Fibroblast of lung (primary cell): ENCODE results near the gene TAS1R3. TPM values are rescaled to one million over a fixed set of nuclear protein-coding genes. Genes with fewer than 3 reads are reported as not detected.
A peak's percentile ranks its signal among the peaks of the same experiment; 100 is the strongest.

ENCODE experiments used
- DNase-seq, 2 donors: peaks; one replicate each; pipeline versions ENCODE4 v3.0.0 to v3.0.0-alpha.2; 2010; ENCODE audit warnings: low read depth in 2 of 2
- H2AFZ ChIP-seq: 2 replicates; pipeline ENCODE4 v1.5.1; 2012; ENCODE audit warnings: low read length, control low read depth, inconsistent platforms
- H3K27ac ChIP-seq: 2 replicates; pipeline ENCODE4 v1.5.1; 2011; ENCODE audit warnings: low read length, control low read depth; ENCODE audit not compliant: insufficient read depth
- H3K27me3 ChIP-seq: 2 replicates; pipeline ENCODE4 v1.5.1; 2011; ENCODE audit warnings: mild to moderate bottlenecking, low read length; ENCODE audit not compliant: control insufficient read depth, insufficient read depth
- H3K36me3 ChIP-seq: 2 replicates; pipeline ENCODE4 v1.5.1; 2011; ENCODE audit warnings: low read length; ENCODE audit not compliant: control insufficient read depth, insufficient read depth
- H3K4me1 ChIP-seq: 2 replicates; pipeline ENCODE4 v1.5.1; 2011; ENCODE audit warnings: low read length; ENCODE audit not compliant: control insufficient read depth, insufficient read depth; ENCODE audit errors: extremely low read depth
- H3K4me2 ChIP-seq: 2 replicates; pipeline ENCODE4 v1.5.1; 2011; ENCODE audit warnings: low read length, control low read depth; ENCODE audit not compliant: insufficient read depth; ENCODE audit errors: extremely low read depth
- H3K4me3 ChIP-seq, 4 experiments: fragments of 200-600 bp in 1 of 4; sonication (generic) in 1 of 4; replicated peaks in 1 of 4; 2 replicates each; pipeline ENCODE4 v1.5.1; 2011 to 2016; ENCODE audit warnings: low read length in 4 of 4, low read depth in 3 of 4, mild to moderate bottlenecking in 3 of 4, control low read depth in 2 of 4, inconsistent platforms in 1 of 4, mixed read lengths in 1 of 4; ENCODE audit not compliant: insufficient read depth in 1 of 4; ENCODE audit errors: control extremely low read depth in 1 of 4
- H3K79me2 ChIP-seq: 2 replicates; pipeline ENCODE4 v1.5.1; 2012; ENCODE audit warnings: mild to moderate bottlenecking, low read length, inconsistent platforms; ENCODE audit not compliant: control insufficient read depth, insufficient read depth
- H3K9ac ChIP-seq: 2 replicates; pipeline ENCODE4 v1.5.1; 2011; ENCODE audit warnings: mild to moderate bottlenecking, low read length, control low read depth; ENCODE audit not compliant: insufficient read depth
- H3K9me3 ChIP-seq: 2 replicates; pipeline ENCODE4 v1.5.1; 2012; ENCODE audit warnings: low read depth, low read length; ENCODE audit not compliant: control insufficient read depth, insufficient read depth
- H4K20me1 ChIP-seq: 2 replicates; pipeline ENCODE4 v1.5.1; 2011; ENCODE audit warnings: low read length; ENCODE audit not compliant: control insufficient read depth, insufficient read depth; ENCODE audit errors: extremely low read depth
- CTCF ChIP-seq, 2 donors: IDR thresholded peaks in 1 of 2; conservative IDR thresholded peaks in 1 of 2; 1 replicate in 1 of 2; 2 replicates in 1 of 2; pipeline ENCODE4 v1.5.1; 2011 to 2012; ENCODE audit warnings: low read length in 2 of 2, control low read depth in 1 of 2, inconsistent platforms in 1 of 2, low read depth in 1 of 2, mild to moderate bottlenecking in 1 of 2
- EZH2 ChIP-seq: IDR thresholded peaks from 2 replicates; pipeline ENCODE4 v1.5.1; 2012; ENCODE audit warnings: low read length, control low read depth, mild to moderate bottlenecking; ENCODE audit errors: missing control alignments
- polyA plus RNA-seq, 2 donors: library from polyadenylated mRNA; depleted of rRNA in 1 of 2; stranded (reverse) in 1 of 2; unstranded in 1 of 2; fragments of >200 nt; gene quantifications; 2 replicates each; pipeline ENCODE4 v1.2.1, GENCODE V29; 2011 to 2012; ENCODE audit warnings: missing spikeins in 1 of 2
- total RNA-seq: library from RNA; depleted of rRNA; stranded (reverse); fragments of >200 nt; gene quantifications from 2 replicates; pipeline ENCODE4 v1.2.1, GENCODE V29; 2014

TAS1R3 gene
- total and polyA plus RNA-seq, 2 donors (not counting 1 experiment from before 2014, with no cell fraction given), result 0.02 to 0.17 TPM

- H3K27ac ChIP-seq, result peak overlapping the region; percentile 39
- peaks cover 48% of the 10 kb centered on the region for H3K79me2 ChIP-seq
Measured at GRCh38 chr1:1306070-1306660, 24.9 kb upstream of the TAS1R3 start.

GRCh38 chr1:1306661-1307260 lies 24.3 kb upstream of the TAS1R3 start:
- Histone ChIP-seq H2AFZ (no peak overlapping the region), H3K79me2 (peaks cover 48% of the 10 kb centered on the region), H3K4me3 (peak overlapping the region; percentile 66 to 84 (median 78)), H3K4me1 (peaks cover 23% of the 10 kb centered on the region), H3K9ac (peak overlapping the region; percentile 71), H4K20me1 (no peaks in the 10 kb centered on the region), H3K9me3 (no peaks in the 10 kb centered on the region), H3K36me3 (peaks cover 20% of the 10 kb centered on the region), H3K27me3 (no peaks in the 10 kb centered on the region), H3K27ac (peak overlapping the region; percentile 65), H3K4me2 (peak overlapping the region; percentile 99)
- DNase-seq, result no peak
- TF ChIP-seq CTCF (conservative IDR thresholded peaks at IDR 0.05 in 1 of 2, IDR thresholded peaks at IDR 0.05 in 1 of 2; ENCODE audit: low read depth in 1 of 2, low read length in 2 of 2), result no peak
- no peak for TF ChIP-seq EZH2

More at GRCh38 chr1:1306070-1306660, 24.9 kb upstream of the TAS1R3 start:
- H3K36me3 ChIP-seq, result peaks cover 18% of the 10 kb centered on the region
- no peaks in the 10 kb centered on the region for H3K9me3 ChIP-seq
- peak overlapping the region; percentile 66 to 84 (median 78) for H3K4me3 ChIP-seq
- H3K9ac ChIP-seq, result peak overlapping the region; percentile 48
- no peaks in the 10 kb centered on the region for H3K27me3 ChIP-seq
- no peak overlapping the region for H2AFZ ChIP-seq
- DNase-seq, result no peak
- TF ChIP-seq EZH2 (no peak), CTCF (conservative IDR thresholded peaks at IDR 0.05 in 1 of 2, IDR thresholded peaks at IDR 0.05 in 1 of 2; ENCODE audit: low read depth in 1 of 2, low read length in 2 of 2) (peak; percentile 9 to 38)
- no peaks in the 10 kb centered on the region for H4K20me1 ChIP-seq
- peaks cover 23% of the 10 kb centered on the region for H3K4me1 ChIP-seq
- H3K4me2 ChIP-seq, result peak overlapping the region; percentile 99

GRCh38 chr1:1307261-1307922 lies 23.7 kb upstream of the TAS1R3 start:
- no peaks in the 10 kb centered on the region for H3K9me3 ChIP-seq
- peak overlapping the region; percentile 66 to 84 (median 78) for H3K4me3 ChIP-seq
- H3K36me3 ChIP-seq, result peaks cover 22% of the 10 kb centered on the region
- peak overlapping the region; percentile 65 for H3K27ac ChIP-seq
- no peak overlapping the region for H2AFZ ChIP-seq
- H3K79me2 ChIP-seq, result peaks cover 48% of the 10 kb centered on the region
- peak overlapping the region; percentile 71 for H3K9ac ChIP-seq
- H3K4me2 ChIP-seq, result peak overlapping the region; percentile 99
- TF ChIP-seq CTCF (conservative IDR thresholded peaks at IDR 0.05 in 1 of 2, IDR thresholded peaks at IDR 0.05 in 1 of 2; ENCODE audit: low read depth in 1 of 2, low read length in 2 of 2) (no peak), EZH2 (no peak)
- H3K4me1 ChIP-seq, result peaks cover 23% of the 10 kb centered on the region
- no peaks in the 10 kb centered on the region for H4K20me1 ChIP-seq
- no peak for DNase-seq
- no peaks in the 10 kb centered on the region for H3K27me3 ChIP-seq
